Caki2 (cell line): Measurements from ENCODE around the gene MROH2A. TPM values are rescaled to one million over a fixed set of nuclear protein-coding genes. Genes with fewer than 3 reads are reported as not detected.
A peak's percentile ranks its signal among the peaks of the same experiment; 100 is the strongest.

ENCODE experiments used
- DNase-seq: peaks from one replicate; pipeline ENCODE4 v3.0.0-alpha.2; 2015; ENCODE audit warnings: low read depth
- in situ Hi-C: cut with HindIII; loops from 2 replicates; pipeline ENCODE4 v1.10.0; 2016; ENCODE audit warnings: low sequenced_read_pairs, low pct_unique_long_range_greater_than_20kb, mixed read lengths
- total RNA-seq: library from RNA; depleted of rRNA; stranded (reverse); fragments of >200 nt; shearing (Covaris generic); gene quantifications from 2 replicates; pipeline ENCODE4 v1.2.3, GENCODE V29; 2014; ENCODE audit warnings: low replicate concordance

Gene MROH2A
- total RNA-seq, 1 experiment from 2014 or later: not detected

- no peak for DNase-seq
- in situ Hi-C loops: no loop called here
Measured at GRCh38 chr2:233844064-233844807, 66.1 kb downstream of the MROH2A start.

- in situ Hi-C loops: no loop called here
- DNase-seq: no peak
Measured at GRCh38 chr2:233844836-233845235, 66.7 kb downstream of the MROH2A start.

DNA sequence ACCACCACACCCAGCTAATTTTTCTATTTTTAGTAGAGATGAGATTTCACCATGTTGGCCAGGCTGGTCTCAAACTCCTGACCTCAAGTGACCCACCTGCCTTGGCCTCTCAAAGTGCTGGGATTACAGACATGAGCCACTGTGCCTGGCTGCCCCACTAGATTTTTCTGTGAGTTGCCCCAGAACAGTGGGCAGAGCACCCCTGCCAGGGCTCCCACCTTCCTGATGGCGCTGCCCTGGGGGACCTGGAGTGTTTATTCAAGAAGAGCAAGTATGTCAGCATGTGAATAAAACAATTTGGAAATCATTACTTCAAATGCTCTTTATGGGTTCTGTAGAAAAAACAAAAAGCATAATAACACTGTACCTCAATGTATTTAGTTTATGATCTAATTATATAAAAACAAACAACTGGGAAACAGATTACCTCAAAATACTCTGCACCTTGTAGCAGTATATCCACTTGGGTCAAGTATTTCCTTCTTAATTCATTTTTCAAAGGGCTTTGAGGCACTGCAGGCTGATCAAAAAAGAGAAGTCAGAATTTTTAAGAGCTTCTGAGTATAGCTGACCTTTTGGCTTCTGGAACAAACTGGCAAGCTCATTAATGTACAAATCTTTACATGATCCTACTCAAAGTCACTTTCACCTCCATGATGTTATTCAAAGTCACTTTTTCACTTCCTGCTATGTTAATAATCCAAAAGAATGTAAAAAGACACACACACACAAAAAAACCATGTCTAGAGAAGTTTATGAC is 67.4 kb downstream of the MROH2A start:
- in situ Hi-C loops: no loop called here
- no peak for DNase-seq

- in situ Hi-C loops: no loop called here
- no peak for DNase-seq
Measured at GRCh38 chr2:233846387-233847247, 68.5 kb downstream of the MROH2A start.

DNA sequence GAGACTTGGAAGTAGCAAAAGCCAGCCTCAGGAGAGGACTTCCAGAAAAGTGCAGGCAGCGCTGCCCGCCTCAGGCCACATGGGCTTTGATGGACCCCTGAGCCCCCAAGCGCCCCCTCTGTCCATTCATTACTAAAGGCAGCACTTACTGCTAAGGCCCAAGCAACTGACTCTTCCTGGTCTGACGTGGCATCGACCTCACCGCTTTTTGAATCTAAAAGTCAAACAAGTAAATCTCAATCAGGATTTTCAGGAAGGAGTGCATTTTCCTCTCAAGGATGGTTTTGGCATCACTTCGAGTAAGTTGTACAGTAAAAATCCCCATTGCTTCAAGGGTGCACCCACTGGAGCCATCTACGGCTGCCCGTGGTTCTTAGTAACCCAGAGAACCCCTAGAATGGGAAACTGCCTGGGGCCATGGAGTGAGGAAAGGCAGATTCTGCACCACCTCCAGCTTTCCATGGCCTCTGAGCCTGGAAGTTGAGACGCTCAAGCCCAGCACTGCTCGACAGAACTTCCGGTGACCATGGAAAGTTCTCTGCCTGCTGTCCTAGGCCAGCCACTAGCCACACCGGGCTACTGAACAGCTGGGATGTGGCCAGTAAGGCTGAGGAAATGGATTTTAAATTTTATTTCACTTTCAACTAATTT is 69.2 kb downstream of the MROH2A start:
- in situ Hi-C loops: no loop called here
- DNase-seq: no peak

GRCh38 chr2:233848276-233848675 is 70.1 kb downstream of the MROH2A start:
- in situ Hi-C loops: no loop called here

DNA sequence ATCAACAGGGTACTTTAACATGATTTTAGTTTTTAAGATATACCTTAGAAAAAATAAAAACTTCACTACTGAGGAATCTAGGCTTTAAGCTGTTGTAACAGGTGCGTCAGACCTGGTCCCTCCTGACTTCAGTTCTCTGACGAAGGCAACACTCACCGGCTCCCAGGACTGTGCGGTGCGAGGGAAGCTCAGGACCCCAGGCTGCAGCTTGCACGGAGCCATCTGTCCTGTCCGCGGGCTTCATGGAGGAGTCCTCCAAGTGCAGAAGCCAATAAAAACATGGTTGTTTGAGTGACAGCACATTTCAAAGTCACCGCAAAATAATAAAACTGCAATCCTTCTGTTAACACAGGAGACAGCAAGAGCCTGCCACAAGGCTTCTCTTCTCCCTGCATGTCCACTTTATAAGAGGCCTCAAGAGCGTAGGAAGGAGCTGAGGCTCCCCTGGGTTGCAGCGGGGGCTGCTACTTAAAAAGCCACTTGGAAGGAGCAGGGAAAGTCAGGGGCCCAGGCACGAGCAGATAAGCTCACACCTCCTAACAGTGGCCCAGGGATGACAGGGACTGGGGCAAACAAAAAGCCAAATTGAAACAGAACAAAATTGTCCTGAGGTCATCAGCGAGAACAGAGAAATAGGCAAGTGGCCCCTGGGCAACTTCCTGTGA is 71.6 kb downstream of the MROH2A start:
- in situ Hi-C loops: no loop called here
- DNase-seq: no peak

More at GRCh38 chr2:233848276-233848675, 70.1 kb downstream of the MROH2A start:
- no peak for DNase-seq

DNA sequence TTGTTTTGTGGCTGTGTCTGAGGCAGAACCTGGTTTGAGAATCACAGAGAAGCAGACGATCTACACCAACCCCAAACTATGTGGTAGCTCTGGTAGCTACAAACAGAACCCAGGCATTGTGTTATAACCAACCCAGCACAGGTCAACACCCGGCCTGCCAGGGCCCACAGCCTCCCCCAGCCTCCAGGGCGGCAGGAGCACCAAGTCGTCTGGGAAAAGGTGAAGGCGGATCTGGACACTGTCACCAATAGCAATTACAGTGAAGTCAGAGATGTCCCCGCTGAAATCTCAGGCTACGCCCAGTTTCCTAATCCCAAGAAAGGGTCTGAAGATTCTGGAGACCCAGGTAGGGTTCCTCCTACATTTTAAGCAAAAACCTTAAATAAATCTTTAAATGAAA is 72.6 kb downstream of the MROH2A start:
- in situ Hi-C loops: no loop called here
- DNase-seq: no peak

DNA sequence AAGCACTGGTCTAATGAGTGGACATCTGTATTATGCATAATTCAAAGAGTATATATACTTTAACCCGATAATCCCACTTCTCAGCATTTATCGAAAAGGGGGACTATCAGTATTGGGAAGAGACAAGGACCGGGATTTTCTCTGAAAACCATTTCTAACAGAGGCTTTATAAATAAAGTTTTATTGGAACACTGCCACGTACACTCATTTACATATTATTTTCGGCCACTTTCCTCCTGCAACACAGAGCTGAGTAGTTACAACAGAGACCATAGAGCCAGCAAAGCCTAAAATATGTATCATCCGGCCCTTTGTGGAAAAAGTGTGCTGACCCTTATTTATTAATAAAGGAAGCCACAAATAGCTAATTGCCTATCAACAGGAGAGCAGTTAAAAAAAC is 73.0 kb downstream of the MROH2A start:
- in situ Hi-C loops: no loop called here
- no peak for DNase-seq

DNA sequence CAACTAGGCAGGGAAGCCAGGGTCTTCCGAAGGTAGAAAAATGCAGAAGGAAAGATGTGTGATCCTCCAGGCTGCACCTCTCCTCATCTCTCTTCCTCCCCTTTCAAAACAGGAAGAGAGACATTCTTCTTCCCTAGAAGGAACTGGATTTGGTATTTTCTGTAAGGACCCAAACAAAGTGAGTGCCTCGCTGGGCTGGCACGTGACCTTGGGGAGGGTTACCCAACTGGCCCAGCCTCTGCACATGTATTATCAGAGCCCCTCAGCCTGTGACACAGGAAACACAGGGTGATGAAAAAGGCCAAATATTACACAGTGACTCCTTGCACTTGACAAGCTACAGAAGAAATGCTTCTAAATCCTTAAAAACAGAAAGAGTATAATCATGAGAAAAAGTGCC is 73.9 kb downstream of the MROH2A start:
- no peak for DNase-seq

GRCh38 chr2:233853353-233853752 is 75.2 kb downstream of the MROH2A start:
- in situ Hi-C loops: no loop called here
- no peak for DNase-seq

More for the DNA sequence above, 73.9 kb downstream of the MROH2A start:
- in situ Hi-C loops: no loop called here

- in situ Hi-C loops: no loop called here
- no peak for DNase-seq
Measured at GRCh38 chr2:233853883-233854240, 75.7 kb downstream of the MROH2A start.

GRCh38 chr2:233854241-233854981 is 76.3 kb downstream of the MROH2A start, which contains the start of gene HJURP:
HJURP (minus strand) TSS chr2:233854535; CDS start chr2:233854500, 35 bp downstream.
- DNase-seq: peak; percentile 94
- in situ Hi-C loops: no loop called here

- in situ Hi-C loops: no loop called here
Measured at GRCh38 chr2:233855345-233855744, 77.2 kb downstream of the MROH2A start.

GRCh38 chr2:233856184-233856583 is 78.1 kb downstream of the MROH2A start:
- in situ Hi-C loops: no loop called here
- no peak for DNase-seq

More at GRCh38 chr2:233855345-233855744, 77.2 kb downstream of the MROH2A start:
- no peak for DNase-seq

GRCh38 chr2:233857511-233858141 is 79.5 kb downstream of the MROH2A start:
- in situ Hi-C loops: no loop called here

GRCh38 chr2:233858331-233858730 is 80.2 kb downstream of the MROH2A start:
- in situ Hi-C loops: no loop called here
- DNase-seq: no peak

More at GRCh38 chr2:233857511-233858141, 79.5 kb downstream of the MROH2A start:
- peak; percentile 85 for DNase-seq
